Central memory CD8-positive, alpha-beta T cell (primary cell): Measurements from ENCODE around the gene SPCS3.
"Not testable (repeated sequence)": the region's sequence is repeated elsewhere in the genome, so short reads cannot be mapped to it uniquely, and the experiment has no call there.

Source experiments
- ATAC-seq: fragments of 150-1000 bp; cut with Tn5 transposase; replicated peaks from 2 replicates; pipeline ENCODE4 v1.10.0; 2022; ENCODE audit warnings: mild to moderate bottlenecking, moderate FRiP score, moderate number of reproducible peaks; ENCODE audit not compliant: poor library complexity, severe bottlenecking; ENCODE audit errors: extremely low read depth
- DNase-seq, 2 donors: peaks; one replicate each; pipeline ENCODE4 v3.0.0; 2021; ENCODE audit warnings: low spot score in 2 of 2
- H3K27ac Mint-ChIP-seq: one replicate; pipeline ENCODE4 v1.8.0; 2022; ENCODE audit warnings: low read depth, mild to moderate bottlenecking, moderate library complexity, mixed read lengths
- H3K27me3 Mint-ChIP-seq: one replicate; pipeline ENCODE4 v1.8.0; 2022; ENCODE audit warnings: mixed read lengths
- H3K36me3 Mint-ChIP-seq: one replicate; pipeline ENCODE4 v1.8.0; 2022; ENCODE audit warnings: mild to moderate bottlenecking, moderate library complexity, mixed read lengths; ENCODE audit not compliant: insufficient read depth
- H3K4me1 Mint-ChIP-seq: one replicate; pipeline ENCODE4 v1.8.0; 2022; ENCODE audit warnings: mixed read lengths
- H3K4me3 Mint-ChIP-seq: one replicate; pipeline ENCODE4 v1.8.0; 2022; ENCODE audit warnings: mild to moderate bottlenecking, moderate library complexity, mixed read lengths
- H3K9me3 Mint-ChIP-seq: one replicate; pipeline ENCODE4 v1.8.0; 2022; ENCODE audit warnings: mixed read lengths

Gene SPCS3

DNA sequence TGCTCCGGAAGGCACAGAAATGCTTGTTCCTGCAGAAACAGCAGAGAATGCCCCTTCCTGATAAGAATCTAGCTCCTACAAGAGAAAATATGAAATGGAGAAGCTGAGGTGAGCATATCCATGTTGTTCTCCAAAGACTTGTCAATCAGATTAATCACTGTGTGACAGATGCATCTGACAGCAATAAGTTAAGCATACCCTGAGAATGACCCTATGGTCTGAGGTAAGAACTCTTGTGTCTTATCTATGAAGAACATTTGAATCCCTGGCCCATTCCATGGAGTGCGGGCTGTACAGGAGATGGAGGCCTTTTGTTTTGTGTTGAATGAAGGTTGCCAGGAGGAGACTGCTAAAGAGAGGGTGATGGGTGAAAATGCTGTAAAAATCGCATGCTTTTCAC is 29.2 kb upstream of the SPCS3 start:
- Mint-ChIP-seq H3K4me1 (no peaks in the 10 kb centered on the region), H3K36me3 (no peaks in the 10 kb centered on the region), H3K27ac (no peak overlapping the region), H3K4me3 (no peak overlapping the region), H3K9me3 (no peaks in the 10 kb centered on the region), H3K27me3 (no peaks in the 10 kb centered on the region)
- ATAC-seq = no peak
- no peak for DNase-seq

GRCh38 chr4:176291748-176292147 is 28.0 kb upstream of the SPCS3 start:
- Mint-ChIP-seq H3K36me3 (no peaks in the 10 kb centered on the region), H3K4me3 (no peak overlapping the region), H3K9me3 (no peaks in the 10 kb centered on the region)

DNA sequence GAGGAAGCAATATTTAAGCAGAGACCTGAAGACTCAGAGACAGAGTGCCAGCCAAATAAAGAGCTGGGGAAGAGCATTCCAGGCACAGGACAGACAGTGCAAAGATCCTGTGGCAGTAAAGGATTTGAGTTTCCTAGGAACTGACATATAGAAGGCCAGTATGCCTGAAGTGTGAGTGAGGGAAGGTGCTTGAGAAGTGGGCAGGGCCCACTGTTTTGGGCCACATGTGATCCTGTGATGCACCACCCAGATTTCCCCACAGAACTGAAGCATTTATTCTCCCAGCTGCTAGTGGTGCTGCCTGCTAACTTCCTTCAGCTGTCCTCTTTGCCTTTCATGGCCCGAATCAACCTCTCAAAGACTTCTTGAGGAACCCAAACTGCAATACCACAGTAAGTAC is 26.8 kb upstream of the SPCS3 start:
- ATAC-seq = no peak
- Mint-ChIP-seq H3K4me1 (no peaks in the 10 kb centered on the region), H3K9me3 (no peaks in the 10 kb centered on the region), H3K27ac (no peak overlapping the region), H3K4me3 (no peak overlapping the region), H3K36me3 (no peaks in the 10 kb centered on the region), H3K27me3 (no peaks in the 10 kb centered on the region)
- no peak for DNase-seq

More at GRCh38 chr4:176291748-176292147, 28.0 kb upstream of the SPCS3 start:
- H3K27ac Mint-ChIP-seq = no peak overlapping the region
- no peak for ATAC-seq
- no peak for DNase-seq
- no peaks in the 10 kb centered on the region for H3K4me1 Mint-ChIP-seq
- no peaks in the 10 kb centered on the region for H3K27me3 Mint-ChIP-seq

DNA sequence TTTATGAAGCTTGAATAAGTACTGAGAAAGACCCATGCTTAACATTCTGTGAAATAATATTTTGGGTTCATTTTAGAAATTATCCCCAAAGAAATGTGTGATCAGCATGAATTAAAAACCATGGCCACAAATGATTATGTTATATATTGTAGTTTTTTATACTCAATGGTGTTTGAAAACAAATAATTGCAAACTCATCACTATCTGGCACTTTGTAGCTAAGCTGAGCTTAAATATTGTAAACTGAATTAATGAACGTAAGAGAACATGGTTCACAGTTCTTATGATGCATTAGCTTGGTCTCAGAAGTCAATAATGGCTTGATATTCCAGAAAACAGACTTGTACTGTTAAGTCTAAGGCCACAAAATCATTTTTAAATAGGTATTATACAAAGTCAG is 26.1 kb upstream of the SPCS3 start:
- no peak for DNase-seq

GRCh38 chr4:176295907-176296306 is 23.9 kb upstream of the SPCS3 start:
- DNase-seq, H3K36me3 Mint-ChIP-seq, ATAC-seq, H3K4me3 Mint-ChIP-seq, H3K27me3 Mint-ChIP-seq, H3K27ac Mint-ChIP-seq, H3K4me1 Mint-ChIP-seq, H3K9me3 Mint-ChIP-seq: not testable (repeated sequence)

More for the DNA sequence above, 26.1 kb upstream of the SPCS3 start:
- no peak overlapping the region for H3K4me3 Mint-ChIP-seq
- no peaks in the 10 kb centered on the region for H3K27me3 Mint-ChIP-seq
- H3K27ac Mint-ChIP-seq = no peak overlapping the region
- H3K36me3 Mint-ChIP-seq = no peaks in the 10 kb centered on the region
- H3K9me3 Mint-ChIP-seq = no peaks in the 10 kb centered on the region
- H3K4me1 Mint-ChIP-seq = no peaks in the 10 kb centered on the region
- no peak for ATAC-seq

GRCh38 chr4:176298664-176299063 is 21.1 kb upstream of the SPCS3 start:
- no peaks in the 10 kb centered on the region for H3K4me1 Mint-ChIP-seq
- H3K36me3 Mint-ChIP-seq = no peaks in the 10 kb centered on the region
- ATAC-seq = no peak
- no peaks in the 10 kb centered on the region for H3K9me3 Mint-ChIP-seq
- no peak overlapping the region for H3K27ac Mint-ChIP-seq
- peaks cover 12% of the 10 kb centered on the region for H3K27me3 Mint-ChIP-seq
- no peak overlapping the region for H3K4me3 Mint-ChIP-seq
- DNase-seq = no peak

- H3K4me3 Mint-ChIP-seq = no peak overlapping the region
- no peaks in the 10 kb centered on the region for H3K4me1 Mint-ChIP-seq
- no peak overlapping the region for H3K27ac Mint-ChIP-seq
- no peaks in the 10 kb centered on the region for H3K36me3 Mint-ChIP-seq
- DNase-seq = no peak
- H3K27me3 Mint-ChIP-seq = peaks cover 25% of the 10 kb centered on the region
- no peaks in the 10 kb centered on the region for H3K9me3 Mint-ChIP-seq
- ATAC-seq = no peak
Observed at GRCh38 chr4:176300036-176300435, 19.7 kb upstream of the SPCS3 start.

DNA sequence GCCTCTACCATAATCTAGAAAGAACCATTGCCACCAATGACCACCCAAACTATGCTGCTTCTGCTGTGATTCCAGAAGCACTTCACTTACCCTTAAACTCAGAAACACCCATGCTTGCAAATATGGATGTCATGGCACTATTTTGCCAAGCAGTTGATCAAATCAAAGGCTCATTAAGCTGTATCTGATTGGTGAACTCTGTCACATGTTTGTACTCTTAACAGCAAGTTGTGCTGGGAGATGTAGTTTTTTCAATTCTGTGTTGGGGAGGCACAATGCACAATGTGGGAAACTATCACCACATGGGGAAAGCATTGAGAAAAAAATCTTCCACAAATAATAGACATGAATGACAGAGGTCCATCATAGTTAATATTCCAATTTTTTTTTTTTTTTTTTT is 19.2 kb upstream of the SPCS3 start:
- Mint-ChIP-seq H3K9me3 (no peaks in the 10 kb centered on the region), H3K36me3 (no peaks in the 10 kb centered on the region), H3K4me1 (no peaks in the 10 kb centered on the region), H3K27me3 (peaks cover 31% of the 10 kb centered on the region), H3K27ac (no peak overlapping the region), H3K4me3 (no peak overlapping the region)
- no peak for ATAC-seq
- no peak for DNase-seq

DNA sequence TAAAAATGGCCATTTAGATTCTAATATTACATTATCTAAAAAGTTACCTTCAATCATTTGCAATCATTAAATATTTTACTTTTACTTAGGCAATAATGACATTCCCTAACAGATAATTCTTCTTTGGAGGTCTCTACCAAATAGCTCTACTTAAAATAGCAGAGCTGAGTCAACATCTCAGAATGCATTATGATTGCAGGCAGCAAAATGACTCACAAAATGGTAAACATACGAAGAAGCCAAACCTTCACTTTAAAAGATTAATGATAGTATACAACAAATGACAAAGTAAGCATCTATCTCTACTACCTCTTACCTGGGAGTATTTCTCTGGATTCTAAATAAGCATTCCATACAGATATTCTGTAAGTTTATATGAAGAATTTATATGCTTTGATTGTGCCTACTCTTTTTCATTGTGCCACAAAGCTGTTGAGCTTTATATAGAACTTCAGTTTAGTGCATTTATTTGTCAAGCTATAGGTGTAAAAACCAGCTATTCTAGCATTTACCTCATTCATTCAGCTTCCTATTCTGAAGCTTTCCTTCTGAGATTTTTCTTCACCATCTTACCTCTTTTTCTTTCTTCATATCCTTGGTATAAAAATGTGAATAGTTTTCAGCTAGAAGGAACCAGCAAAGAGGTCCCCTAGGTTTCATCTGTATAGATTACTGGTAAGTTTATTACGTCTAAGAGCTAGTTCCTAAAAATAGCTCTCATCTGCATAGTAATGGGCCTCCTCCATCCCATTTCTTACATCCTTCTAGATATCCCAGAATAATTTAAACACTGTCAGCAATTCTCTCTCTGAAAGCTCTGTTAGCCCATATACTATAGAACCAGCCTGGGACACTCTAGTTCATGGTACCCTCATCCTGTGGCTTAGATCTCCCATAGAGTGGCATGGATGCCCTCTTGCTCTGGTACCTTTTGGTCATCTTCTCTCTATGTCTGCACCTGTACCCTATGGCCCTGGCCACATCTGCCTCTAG is 17.2 kb upstream of the SPCS3 start:
- peaks cover 46% of the 10 kb centered on the region for H3K27me3 Mint-ChIP-seq
- no peak for ATAC-seq
- no peaks in the 10 kb centered on the region for H3K9me3 Mint-ChIP-seq
- H3K27ac Mint-ChIP-seq = no peak overlapping the region
- H3K4me1 Mint-ChIP-seq = no peaks in the 10 kb centered on the region
- no peak for DNase-seq
- no peaks in the 10 kb centered on the region for H3K36me3 Mint-ChIP-seq
- no peak overlapping the region for H3K4me3 Mint-ChIP-seq

- no peak overlapping the region for H3K27ac Mint-ChIP-seq
- DNase-seq = no peak
- no peaks in the 10 kb centered on the region for H3K36me3 Mint-ChIP-seq
- no peak for ATAC-seq
- H3K27me3 Mint-ChIP-seq = peaks cover 50% of the 10 kb centered on the region
- no peak overlapping the region for H3K4me3 Mint-ChIP-seq
- no peaks in the 10 kb centered on the region for H3K9me3 Mint-ChIP-seq
- no peaks in the 10 kb centered on the region for H3K4me1 Mint-ChIP-seq
Observed at GRCh38 chr4:176303938-176304337, 15.8 kb upstream of the SPCS3 start.

- H3K9me3 Mint-ChIP-seq = no peaks in the 10 kb centered on the region
- no peak overlapping the region for H3K4me3 Mint-ChIP-seq
- H3K36me3 Mint-ChIP-seq = no peaks in the 10 kb centered on the region
- H3K27me3 Mint-ChIP-seq = peaks cover 50% of the 10 kb centered on the region
- ATAC-seq (no peak), DNase-seq (no peak)
- no peaks in the 10 kb centered on the region for H3K4me1 Mint-ChIP-seq
- no peak overlapping the region for H3K27ac Mint-ChIP-seq
Observed at GRCh38 chr4:176306837-176307665, 12.7 kb upstream of the SPCS3 start.

GRCh38 chr4:176307666-176307930 is 12.2 kb upstream of the SPCS3 start:
- Mint-ChIP-seq H3K4me3 (no peak overlapping the region), H3K27ac (no peak overlapping the region), H3K27me3 (peaks cover 49% of the 10 kb centered on the region), H3K4me1 (no peaks in the 10 kb centered on the region), H3K9me3 (no peaks in the 10 kb centered on the region), H3K36me3 (no peaks in the 10 kb centered on the region)
- DNase-seq (no peak), ATAC-seq (no peak)

- H3K36me3 Mint-ChIP-seq = no peaks in the 10 kb centered on the region
- no peak overlapping the region for H3K27ac Mint-ChIP-seq
- H3K9me3 Mint-ChIP-seq = no peaks in the 10 kb centered on the region
- H3K27me3 Mint-ChIP-seq = peaks cover 41% of the 10 kb centered on the region
- DNase-seq (no peak), ATAC-seq (no peak)
- no peak overlapping the region for H3K4me3 Mint-ChIP-seq
- no peaks in the 10 kb centered on the region for H3K4me1 Mint-ChIP-seq
Observed at GRCh38 chr4:176308441-176308840, 11.3 kb upstream of the SPCS3 start.
